NCI-H226 (cell line): ENCODE data around the gene CORO2B.
A peak's percentile ranks its signal among the peaks of the same experiment; 100 is the strongest.

Experiments
- DNase-seq: peaks from one replicate; pipeline ENCODE4 v3.0.0-alpha.2; 2015

CORO2B gene

DNA sequence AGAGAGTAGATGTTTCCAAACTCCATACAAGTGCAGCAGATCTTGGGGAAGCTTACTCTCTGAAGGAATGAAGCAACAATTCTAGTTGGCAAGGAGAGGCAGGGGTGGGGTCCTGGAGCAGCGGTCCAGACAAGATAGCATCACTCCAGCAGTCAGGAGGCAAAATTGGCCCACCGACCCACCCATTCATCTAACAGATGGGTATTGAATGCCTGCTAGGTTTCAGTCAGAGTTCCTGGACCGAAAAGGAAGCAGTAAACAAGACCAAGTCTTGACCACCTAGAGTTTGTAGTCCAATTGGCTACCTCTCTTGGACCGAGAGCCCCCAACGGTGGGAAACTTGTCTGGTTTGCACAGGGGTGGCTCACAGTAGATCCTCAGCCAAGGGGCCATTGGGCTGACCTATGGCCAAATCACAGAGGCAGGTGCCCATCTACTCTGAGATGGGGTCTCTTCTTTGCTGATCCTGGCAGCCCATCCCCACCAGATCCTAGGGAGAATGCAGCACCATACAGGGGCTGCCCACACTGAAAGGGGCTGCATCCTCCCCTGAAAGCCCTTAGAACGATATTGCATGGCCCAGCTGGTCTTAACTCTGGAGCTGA, 74.3 kb downstream of the CORO2B start:
- DNase-seq: no peak

DNA sequence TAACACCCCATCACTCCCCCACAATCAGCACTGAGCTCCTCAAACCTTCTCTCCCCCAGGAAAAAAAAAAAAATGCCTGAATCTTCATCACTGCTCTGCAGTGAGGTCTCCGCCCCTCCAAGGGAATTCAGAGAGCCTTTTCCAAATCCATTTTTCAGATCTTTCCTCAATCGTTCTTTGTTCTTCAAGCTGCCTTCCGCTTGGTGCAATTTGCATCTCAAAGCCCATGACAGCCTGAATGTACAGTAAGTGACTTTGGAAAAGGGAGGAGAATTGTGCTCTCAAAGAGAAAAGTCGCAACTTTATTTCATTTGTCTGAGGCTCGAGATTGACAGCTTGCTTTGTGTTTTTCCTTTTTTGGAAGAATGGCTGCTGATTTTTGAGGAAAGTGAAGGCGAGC, 75.0 kb downstream of the CORO2B start:
- DNase-seq: no peak

DNA sequence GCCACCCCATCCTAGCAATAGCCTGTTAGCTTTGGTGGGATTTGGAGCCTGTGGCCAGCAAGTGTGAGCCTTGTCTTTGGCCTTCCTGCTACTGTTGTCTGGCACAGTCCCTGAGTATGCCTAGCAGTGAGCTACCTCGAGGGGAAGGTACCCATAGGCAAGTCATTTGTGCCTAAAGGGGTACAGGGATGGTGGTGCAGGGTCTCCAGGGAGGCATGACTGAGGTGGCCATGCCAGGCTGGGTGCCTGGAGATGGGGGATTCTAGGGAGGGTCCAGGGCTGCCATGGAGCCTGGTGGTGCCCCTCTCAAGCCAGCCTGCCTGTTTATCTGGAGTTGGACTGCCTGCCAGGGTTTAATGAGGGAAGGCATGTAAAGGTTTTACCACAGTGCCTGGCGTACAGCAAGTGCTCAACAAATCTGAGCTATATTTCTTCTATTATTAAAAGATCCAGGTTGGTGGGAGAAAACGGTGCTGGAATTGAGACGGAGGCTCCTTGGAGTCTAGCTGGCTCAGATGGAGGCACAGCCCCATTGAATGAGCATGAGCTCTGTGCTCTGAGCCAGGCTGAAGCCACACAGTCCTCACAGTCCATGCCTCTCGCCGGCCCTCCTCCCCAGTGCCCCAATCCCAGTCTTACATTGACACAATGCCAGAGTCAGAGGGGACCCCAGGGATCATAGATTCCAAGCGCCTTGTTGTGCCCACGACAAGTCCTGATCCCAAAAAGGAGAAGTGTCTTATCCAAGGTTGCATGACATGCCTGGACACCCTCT, 76.2 kb downstream of the CORO2B start:
- no peak for DNase-seq

DNA sequence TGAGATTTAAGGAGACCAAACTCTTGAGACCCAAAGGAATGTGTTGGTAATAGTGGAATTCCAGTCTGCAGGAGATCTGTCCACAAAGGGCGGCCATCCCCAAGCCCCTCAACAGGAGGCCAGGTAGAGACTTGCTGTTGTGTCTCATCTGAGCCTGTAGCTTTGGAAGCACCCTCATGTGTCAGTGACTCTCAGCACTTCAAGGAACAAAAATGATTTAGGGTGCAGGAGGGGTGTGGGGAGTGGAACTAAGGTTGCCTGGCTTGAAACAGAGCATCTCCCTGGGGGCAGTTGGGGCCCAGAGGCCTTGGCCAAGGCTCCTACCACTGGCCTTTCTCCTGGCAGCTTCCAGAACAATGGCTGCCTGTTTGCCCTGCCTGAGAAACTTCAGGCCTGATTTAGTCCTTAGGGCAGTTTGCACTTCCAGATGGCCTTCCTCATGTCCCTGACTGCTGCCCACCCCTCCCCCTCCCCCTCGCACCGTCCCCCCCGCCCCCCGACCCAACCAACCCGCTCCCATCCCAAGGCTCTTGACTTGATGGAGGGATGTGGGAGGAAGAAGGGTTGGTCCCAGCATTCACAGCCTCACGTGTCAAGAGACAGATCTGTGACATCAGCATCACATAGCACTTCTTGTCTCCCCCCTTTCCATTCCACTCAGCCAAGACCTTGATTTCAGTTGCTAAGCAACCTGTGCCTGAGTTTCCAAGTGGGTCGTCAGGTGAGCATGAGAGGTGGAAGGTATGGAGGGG, 77.1 kb downstream of the CORO2B start:
- DNase-seq: no peak

DNA sequence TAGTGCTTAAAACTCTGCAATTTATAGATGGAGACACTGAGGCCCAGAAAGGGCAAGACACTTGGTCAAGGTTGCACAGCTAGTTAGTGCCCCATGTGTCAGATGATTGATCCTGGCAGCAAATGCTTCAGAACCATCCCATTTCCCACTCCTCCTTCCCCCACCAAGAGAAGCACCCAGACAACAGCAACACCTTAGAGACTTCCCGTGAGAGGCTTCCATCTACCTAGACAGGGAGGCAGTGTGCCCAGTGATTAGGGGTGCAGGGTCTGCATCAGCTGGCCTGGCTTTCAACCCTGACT, 77.6 kb downstream of the CORO2B start:
- DNase-seq: no peak

DNA sequence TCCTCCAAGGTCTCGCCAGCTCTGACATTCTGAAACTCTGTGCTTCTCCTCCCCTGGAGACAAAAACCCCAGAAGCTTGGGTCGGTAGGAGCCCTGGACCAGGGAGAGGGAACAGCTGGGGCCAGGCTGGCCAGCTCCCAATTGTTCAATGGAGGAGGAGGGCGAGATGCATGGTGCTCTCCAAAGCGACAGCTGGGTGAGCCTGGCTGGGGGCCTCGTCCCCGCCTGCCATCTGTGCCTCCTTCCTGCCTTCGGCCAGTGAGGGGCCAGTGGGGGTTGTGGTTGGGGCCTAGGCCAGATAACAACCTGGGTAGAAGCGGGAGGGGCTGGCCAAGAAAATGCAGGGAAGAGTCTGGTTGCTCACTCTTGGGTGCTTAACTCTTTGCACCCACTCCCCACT, 79.4 kb downstream of the CORO2B start:
- DNase-seq: no peak

DNA sequence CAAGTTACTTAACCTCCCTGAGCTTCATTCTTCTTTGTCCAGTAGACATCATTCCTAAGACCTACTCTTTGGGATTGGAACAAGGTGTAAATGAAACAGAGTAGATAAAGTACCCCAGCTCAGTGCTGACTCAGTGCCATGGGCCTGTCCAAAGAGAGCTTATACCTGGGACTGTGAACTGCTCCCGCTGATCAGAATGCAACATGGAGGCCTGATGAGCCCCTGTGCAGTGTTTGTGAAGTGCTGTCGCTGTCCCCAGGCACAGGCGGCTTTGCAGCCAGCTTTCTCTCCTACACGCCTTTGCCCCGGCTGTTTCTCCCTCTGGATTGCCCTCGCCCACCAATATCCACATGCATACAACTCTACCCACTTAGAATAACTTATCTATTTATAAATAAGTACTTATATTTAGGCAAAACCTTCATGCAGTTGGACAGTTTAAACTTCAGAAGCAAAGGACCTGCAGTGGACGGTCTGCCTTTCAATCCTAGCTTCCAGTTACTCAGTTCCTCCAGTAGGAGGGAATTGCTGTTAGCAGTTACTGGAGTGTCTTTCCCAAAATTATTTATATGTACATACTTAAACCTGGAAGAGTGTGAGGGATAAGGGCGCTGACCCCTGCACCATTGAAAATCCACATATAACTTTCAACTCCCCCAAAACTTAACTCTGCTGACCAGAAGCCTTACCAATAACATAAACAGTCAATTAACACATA, 80.0 kb downstream of the CORO2B start:
- no peak for DNase-seq

DNA sequence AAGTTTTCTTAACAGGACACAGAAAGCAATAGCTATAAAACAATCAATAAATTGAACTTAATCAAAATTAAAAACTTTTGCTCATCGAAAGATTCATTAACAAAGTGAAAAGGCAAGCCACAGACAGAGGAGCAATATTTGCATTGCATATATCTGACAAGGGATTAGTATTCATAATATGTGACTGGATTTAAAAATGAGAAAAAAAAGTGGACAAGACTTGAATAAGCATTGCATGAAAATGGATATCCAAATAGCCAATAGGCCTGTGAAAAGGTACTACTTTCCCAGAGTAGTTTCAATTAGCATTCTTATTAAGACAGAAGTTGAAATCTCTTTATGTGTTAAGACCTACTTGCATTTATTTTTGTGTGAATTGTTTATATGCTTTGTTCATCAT, 84.7 kb downstream of the CORO2B start:
- DNase-seq: no peak

DNA sequence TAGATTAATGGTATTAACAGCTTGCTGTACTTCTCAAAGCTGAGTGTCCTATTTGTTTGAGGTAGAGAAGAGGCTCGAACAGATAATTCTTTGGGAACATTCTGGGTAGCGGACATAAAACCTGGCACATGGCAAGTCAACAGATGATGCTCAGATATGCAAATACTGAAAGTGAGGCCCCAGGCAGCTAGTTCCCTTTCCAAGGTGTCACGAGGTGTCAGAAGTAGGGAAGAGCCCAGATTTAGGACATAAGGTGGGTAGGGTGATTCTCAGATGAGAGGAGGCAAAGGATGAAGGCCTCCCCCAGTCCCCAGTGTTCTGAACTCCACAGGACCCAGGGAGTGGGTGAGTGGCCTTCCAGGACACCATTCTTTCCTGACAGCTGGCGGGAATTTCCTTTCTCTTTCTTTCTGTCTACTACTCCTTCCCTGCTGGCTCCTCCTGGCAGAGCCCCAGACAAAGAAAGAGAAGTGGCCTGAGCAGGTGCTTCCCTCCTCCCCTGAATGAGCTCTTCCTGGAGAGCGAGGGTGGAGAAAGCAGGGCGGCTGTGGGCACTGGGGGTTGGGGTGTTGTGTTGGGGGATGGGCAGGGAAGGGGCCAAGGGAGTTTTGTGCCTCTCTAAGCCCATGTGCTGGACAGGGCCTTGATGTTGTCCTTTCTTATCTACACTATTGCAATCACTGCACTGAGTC, 87.5 kb downstream of the CORO2B start:
- DNase-seq: no peak

DNA sequence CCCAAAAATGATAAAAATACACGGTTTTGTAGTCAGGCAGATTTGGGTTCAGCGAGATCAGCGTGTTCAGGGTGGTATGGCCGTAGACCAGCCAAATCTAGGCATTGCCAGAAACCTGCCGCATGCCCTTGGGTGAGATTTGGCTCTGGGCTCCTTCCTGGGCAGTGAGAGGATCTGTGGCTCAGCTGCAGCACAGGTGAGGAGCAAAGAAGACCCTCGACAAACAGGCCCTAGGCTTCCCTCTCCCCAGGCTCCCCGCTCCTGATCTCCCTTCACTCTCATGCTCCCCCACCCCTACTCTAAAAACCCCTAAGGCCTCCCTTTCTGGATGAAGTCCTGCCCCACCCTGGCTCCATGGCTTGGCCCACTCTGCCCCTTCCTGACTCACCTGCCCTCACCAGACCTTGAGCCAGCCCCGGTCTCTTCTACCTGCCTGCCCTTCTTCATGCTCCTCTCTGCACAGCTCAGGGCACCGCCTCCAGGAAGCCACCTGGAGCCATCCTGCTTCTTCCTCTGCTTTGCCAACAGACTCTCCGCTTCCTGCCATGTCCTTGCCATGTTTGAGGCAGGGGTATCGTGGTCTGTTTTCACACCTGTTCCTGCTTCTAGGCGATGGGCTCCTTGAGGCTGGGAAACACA, 88.1 kb downstream of the CORO2B start:
- no peak for DNase-seq

DNA sequence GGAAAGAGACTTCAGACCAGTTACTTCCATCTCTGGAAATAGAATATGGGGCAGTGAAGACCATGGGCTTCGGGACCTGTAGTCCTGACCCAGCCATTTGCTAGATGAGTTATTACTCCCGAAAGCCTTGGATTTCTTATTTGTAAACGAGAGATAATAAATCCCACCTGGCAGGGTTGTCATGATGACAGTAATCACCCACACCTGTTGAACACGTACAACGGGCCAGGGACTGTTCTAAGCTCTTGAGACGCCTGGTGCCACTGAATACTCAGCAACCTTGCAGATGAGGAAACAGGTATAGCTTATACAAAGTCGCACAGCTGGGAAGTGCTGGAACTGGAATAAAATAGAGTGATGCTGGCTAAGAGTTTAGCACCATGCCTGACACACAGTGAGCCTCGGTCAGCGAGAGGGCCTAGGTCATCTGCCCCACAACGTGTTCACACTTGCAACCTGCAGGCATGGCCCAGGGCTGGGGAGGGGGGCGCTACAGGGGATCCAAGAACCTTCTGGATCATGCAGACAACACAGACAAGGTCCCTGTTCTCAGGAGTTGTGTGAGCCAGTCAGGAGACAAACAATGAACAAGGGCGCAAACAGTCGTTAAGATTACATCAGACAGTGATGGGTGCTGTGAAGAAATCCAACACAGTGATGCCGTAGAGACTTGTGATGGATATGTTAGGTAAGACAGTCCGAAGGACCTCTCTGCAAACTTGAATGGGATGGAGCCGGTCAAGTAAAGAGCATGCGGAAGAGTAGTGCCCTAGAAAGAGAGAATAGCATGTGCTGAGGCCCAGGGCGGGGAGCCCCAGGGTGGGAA, 89.2 kb downstream of the CORO2B start:
- DNase-seq: no peak

DNA sequence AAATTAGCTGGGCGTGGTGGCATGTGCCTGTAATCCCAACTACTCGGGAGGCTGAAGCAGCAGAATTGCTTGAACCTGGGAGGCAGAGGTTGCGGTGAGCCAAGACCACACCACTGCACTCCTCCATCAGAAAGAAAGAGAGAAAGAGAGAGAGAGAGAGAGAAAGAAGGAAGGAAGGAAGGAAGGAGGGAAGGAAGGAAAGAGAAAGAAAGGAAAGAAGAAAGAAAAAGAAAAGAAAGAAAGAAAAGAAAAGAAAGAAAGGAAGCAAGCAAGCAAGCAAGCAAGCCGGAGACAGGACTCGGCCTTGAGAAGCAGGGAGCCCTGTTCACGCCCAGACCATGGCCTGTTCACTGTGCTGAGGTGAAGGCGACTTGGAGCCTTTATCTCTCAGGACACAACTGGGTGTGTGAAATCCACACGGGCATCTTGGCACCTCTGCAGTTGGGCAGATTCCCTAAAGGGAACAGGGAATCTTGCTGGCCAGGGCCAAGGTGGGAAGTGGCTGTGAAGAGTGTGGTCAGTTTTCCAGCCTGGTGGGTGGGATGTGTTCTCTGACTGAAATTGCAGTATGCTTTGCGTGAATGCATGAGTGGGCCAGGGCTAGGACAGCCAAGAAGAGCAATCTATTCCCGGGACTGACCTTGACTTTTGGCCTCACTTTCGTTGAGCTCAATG, 90.3 kb downstream of the CORO2B start:
- no peak for DNase-seq

DNA sequence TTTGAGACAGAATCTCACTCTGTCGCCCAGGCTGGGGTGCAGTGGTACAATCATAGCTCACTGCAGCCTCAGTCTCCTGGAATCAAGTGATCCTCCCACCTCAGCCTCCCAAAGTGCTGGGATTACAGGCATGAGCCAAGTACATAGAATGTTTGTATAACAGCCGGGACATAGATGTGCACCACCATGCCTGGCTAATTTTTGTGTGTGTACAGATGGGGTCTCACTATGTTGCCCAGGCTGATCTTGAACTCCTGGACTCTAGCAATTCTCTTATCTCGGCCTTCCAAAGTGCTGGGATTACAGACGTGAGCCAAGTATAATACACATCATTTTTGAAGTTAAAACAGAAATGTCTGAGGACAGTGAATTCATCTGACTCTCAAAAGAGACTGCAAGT, 93.5 kb downstream of the CORO2B start:
- no peak for DNase-seq

DNA sequence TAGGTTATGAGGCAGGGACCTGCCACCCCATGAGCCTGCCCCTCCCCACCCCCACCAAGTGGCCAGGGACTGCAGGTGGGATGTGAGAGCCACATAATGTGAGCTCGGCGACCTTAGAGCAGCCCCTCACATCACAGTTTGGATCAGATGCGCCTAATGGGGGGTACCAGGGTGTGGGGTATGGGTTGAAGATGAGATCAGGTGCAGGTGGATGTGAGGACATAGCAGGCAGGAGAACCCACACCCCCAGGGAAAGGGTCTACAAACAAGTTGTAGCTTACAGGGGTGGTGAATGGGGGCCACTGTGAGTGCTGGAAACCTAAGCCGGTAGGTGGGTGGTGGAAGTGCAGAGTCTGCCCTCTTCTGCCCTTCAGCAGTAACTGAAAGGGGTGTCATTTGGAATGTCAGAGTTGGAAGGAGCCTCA, 94.0 kb downstream of the CORO2B start:
- no peak for DNase-seq

DNA sequence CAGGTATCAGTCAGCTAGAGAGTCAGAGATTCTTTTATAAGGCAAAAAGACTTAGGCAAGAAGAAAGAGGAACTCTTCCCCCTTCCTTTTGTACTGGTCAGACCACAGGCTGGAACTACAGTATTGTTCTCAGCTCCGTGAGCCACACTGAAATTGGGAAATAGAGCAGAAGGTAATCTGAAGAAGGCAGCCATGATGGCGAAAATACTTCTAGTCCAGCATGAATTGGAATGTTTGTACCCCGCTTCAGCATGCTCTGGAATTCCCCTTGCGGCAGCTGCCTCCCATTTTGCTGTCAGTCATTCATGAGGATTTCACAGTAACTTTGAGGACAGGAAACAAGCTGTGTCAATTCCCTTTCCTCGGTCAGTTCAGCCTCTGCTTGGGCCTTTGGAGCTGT, 96.2 kb downstream of the CORO2B start:
- DNase-seq: peak; percentile 26

DNA sequence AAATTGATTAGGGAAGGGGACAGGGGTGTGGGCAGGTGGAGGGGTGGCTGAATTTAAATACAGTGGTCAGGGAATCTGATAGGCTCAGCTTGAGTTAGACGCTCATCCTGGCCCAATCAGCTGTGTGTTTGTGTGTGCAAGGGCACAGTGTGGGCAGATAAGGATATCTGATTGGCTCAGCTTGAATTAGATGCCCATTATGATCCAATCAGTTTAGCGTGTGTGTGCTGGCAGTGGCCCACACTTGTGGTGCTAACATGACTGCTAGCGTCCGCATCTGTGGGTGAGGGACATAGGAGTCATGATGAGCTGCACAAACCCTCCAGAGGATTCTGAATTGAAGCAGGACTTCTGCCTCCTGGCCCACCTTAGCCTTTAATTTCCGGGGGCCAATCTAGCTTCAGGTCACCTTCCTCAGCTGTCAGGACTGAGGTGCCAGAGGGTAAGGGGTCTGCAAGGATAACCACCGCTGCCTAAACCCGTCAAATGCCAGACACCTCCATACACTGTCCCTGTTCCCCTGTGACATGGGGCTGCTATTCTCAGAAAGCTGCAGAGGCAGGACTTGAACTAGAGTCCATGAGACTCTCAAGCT, 97.3 kb downstream of the CORO2B start:
- no peak for DNase-seq

DNA sequence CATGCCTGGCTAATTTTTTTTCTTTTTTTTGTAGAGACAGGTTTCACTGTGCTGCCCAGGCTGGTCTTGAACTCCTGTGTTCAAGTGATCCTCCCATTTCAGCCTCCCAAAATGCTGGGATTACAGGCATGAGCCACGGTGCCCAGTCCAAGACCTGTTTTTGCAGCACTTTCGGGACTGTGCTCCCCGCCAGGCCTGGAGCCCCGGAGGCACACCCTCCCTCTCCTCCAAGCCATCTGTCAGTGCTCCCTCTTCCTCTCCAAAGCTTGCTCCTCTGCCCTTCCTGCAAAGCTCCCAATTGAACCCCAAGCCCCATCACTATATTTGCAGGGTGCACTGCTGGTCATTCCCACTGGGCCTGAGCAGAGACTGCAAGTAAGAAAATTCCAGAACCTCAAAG, 98.1 kb downstream of the CORO2B start:
- no peak for DNase-seq

DNA sequence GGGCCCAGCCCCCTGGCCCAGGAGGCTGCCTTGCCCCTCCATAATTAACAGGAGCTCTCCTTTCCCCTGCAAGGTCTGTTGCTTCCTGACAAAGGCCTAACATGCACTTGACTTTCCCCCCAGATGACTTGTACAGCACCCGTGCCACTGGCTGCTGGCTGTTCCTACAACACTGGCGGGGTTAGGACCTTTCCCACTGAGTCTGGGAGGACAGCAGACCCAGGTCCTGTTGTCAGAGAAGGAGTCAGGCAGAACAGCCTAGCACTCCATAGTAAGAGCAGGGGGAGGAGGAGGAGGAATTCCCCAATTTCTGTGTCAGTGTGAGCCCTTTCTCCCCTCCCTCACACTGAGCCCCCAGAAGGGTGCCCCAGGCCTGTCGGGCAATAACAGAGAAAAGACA, 99.2 kb downstream of the CORO2B start:
- DNase-seq: no peak

DNA sequence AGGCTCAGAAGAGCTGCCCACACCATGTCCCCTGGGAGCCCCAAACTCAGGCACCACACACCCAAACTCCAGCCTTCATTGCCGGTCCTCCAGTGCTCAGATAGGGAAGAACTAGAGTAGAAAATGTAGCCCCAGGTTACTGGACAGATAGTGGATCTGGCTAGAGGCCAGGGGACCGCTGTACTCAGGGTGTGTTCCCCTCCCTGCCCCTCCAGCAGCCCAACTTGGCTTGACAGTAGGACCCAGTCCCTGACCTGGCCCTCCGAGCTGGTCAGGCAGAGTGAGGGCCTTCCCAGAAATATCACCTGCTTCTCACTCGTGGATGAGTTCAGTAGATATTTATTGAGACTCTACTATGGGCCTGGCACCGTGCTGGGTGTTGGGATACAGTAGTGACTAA, 100.0 kb downstream of the CORO2B start:
- no peak for DNase-seq

DNA sequence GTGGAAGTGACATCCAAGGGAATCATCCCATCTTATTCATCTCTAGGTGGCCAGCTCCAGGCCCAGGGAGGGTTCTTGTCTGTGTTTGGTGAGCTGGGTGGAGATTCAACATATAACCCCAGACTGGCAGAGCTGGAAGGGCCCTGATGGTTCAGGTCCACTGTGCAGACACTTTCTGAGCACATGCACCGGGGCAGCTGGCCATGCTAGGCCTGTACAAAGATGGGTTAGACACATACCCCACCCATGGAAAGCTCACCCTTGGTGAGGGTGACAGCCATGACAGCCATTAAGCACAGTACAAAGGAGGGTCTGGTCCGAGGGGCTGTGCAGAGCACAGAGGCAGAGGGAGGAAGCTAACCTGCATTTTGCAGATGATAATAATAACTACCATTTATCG, 100.4 kb downstream of the CORO2B start:
- DNase-seq: no peak

DNA sequence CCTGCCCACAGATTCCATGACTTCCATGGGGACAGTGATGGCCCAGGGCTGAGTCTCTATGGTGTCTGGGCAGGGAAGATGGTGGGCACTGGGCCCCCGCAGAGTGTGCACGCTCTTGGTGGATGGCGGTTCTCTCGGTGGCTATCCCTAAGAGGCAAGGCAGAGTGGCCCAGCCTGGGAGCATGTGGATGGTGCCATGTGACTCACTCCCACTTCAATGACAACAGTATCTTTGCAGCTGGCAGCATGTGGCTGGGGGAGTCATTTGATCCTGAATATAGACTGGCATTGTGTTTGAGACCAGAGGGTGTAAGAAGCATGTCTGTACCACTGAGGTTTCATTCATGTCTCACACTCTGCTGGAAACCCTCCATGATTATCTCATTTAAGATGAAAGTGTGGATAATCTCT, 101.2 kb downstream of the CORO2B start:
- no peak for DNase-seq
